AG04450 (cell line): ENCODE measurements around the gene NFIC. TPM values are rescaled to one million over a fixed set of nuclear protein-coding genes. Genes with fewer than 3 reads are reported as not detected.
A peak's percentile ranks its signal among the peaks of the same experiment; 100 is the strongest.
"Not testable (repeated sequence)": the region's sequence is repeated elsewhere in the genome, so short reads cannot be mapped to it uniquely, and the experiment has no call there.

Source experiments
- CTCF ChIA-PET: fragments of 300-600, 350-600 bp; formaldehyde crosslinking; extraction: SDS; loops from one replicate; lab custom pipeline; 2022; ENCODE audit warnings: antibody characterized with exemption, inconsistent platforms; lab: Charles Lee
- POLR2A ChIA-PET: fragments of 350-600 bp; formaldehyde crosslinking; extraction: SDS; loops from one replicate; lab custom pipeline; 2021; ENCODE audit warnings: antibody characterized with exemption, inconsistent platforms; lab: Yijun Ruan, JAX
- DNase-seq: peaks from one replicate; pipeline ENCODE4 v3.0.0-alpha.2; 2011; ENCODE audit warnings: low read depth, low spot score
- H3K27ac ChIP-seq: one replicate; pipeline ENCODE4 v1.5.1; 2012; ENCODE audit warnings: low read depth, low read length, control low read depth
- H3K27me3 ChIP-seq: one replicate; pipeline ENCODE4 v1.6.0; 2012; ENCODE audit warnings: low read length; ENCODE audit not compliant: control insufficient read depth, insufficient read depth
- H3K4me3 ChIP-seq: 2 replicates; pipeline ENCODE4 v1.5.1; 2011; ENCODE audit warnings: mild to moderate bottlenecking, low read depth, low read length, control low read depth
- H3K9me3 ChIP-seq: 2 replicates; pipeline ENCODE4 v1.5.1; 2012; ENCODE audit warnings: low read length; ENCODE audit not compliant: control insufficient read depth, insufficient read depth
- polyA plus RNA-seq: library from polyadenylated mRNA; depleted of rRNA; stranded (reverse); fragments of >200 nt; gene quantifications from 2 replicates; pipeline ENCODE4 v1.2.3, GENCODE V29; 2011
- TF ChIP-seq, protein P1 (sequence below): IDR thresholded peaks from 2 replicates; pipeline ENCODE4 v1.5.1; 2011; ENCODE audit warnings: low read depth, low read length, control low read depth, inconsistent platforms

The NFIC gene
- polyA plus RNA-seq, 1 experiment: 3.9 TPM

DNA sequence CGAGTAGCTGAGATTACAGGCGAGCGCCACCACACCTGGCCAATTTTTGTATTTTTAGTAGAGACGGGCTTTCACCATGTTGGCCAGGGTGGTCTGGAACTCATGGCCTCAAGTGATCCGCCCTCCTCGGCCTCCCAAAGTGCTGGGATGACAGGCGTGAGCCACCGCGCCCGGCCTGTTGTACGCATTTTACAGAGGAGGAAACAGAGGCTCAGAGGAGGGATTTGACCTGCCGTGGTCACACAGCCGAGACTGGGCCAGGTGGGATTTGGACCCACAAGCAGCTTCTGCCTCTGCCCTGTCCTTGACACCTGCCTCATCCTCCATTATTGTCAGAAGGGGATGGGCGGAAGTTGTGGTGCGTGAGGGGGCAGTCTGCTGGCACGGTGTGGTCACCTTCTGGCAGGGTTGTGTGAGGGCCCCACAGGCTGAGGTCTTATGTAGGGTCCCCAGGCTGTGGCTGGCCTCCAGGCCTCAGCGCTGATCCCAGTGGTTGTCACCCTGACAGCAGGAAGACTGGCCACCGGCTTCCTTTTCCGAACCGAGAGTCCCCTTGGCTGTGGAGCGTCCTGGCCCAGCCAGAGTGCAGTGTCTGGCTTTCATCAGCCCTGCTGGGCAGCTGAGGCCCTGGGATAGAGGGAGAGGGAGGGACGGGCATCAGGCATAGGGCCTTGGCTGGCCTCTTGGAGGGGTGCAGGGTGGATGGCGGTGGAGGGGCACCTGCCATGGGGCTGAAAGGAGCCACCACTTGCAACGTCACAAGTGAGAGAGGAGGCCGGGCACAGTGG, 20.3 kb downstream of the NFIC start:
- Histone ChIP-seq H3K27me3 (no peaks in the 10 kb centered on the region), H3K4me3 (no peak overlapping the region), H3K27ac (no peak overlapping the region), H3K9me3 (no peaks in the 10 kb centered on the region; the same call in 1 of the 2 replicates)
- CTCF ChIA-PET: no interaction called here
- no peak for DNase-seq
- POLR2A ChIA-PET: no interaction called here
- TF ChIP-seq, protein P1, sequence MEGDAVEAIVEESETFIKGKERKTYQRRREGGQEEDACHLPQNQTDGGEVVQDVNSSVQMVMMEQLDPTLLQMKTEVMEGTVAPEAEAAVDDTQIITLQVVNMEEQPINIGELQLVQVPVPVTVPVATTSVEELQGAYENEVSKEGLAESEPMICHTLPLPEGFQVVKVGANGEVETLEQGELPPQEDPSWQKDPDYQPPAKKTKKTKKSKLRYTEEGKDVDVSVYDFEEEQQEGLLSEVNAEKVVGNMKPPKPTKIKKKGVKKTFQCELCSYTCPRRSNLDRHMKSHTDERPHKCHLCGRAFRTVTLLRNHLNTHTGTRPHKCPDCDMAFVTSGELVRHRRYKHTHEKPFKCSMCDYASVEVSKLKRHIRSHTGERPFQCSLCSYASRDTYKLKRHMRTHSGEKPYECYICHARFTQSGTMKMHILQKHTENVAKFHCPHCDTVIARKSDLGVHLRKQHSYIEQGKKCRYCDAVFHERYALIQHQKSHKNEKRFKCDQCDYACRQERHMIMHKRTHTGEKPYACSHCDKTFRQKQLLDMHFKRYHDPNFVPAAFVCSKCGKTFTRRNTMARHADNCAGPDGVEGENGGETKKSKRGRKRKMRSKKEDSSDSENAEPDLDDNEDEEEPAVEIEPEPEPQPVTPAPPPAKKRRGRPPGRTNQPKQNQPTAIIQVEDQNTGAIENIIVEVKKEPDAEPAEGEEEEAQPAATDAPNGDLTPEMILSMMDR: no peak

DNA sequence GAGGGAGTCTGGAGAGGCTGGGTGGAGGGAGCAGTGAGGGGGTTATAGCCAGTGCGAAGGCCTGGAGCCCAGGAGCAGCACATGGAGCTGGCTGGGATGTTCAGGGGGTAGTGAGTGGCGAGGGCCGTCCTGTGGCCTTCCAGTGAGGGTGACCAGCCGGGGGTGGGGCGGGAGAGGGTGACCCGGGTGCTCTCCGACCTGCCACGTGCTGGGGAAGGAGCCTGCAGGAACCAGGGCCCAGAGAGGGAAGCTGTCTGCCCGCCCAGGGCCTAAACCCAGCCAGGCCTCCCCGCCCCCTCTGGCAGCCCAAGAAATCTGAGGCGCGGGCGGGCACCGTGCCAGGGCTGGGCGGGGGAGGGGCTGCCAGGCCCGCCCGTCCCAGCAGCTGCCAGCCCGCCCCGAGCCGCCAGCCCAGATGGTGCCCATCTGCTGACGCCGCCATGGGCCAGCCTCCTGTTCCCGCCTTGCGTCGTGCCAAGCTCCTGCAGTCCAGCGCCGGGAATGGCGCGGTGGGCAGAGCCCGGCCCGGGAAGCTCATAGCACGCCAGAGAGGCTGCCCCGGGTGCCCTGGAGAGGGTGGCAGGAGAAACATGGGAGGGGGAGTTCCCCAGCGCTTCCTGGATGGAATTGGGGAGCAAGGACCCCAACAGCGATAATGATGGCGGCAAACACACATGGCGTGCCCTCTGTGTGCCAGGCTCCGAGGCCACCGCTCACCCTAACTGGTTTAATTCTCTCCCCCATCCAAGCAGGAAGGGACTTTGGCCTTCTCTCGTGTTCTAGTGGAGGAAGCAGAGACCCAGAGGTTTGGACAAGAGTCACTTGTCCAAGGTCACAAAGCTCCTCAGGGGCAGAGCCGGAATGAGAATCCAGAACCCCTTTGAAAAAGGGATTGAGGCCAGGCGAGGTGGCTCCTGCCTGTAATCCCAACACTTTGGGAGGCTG, 21.5 kb downstream of the NFIC start:
- Histone ChIP-seq H3K27me3 (no peaks in the 10 kb centered on the region), H3K9me3 (no peaks in the 10 kb centered on the region; the same call in 1 of the 2 replicates), H3K27ac (peak overlapping the region; percentile 31), H3K4me3 (0 out of 2 replicates have a peak overlapping the region, but pooled peaks have one; percentile 13)
- ChIA-PET CTCF (interaction anchor here (1.0 kb wide), 1 partner anchor 97 kb away, joined by 3 read pairs; no protein-coding TSS in a partner anchor), POLR2A (interaction anchor here (0.5 to 1.1 kb wide), 3 partner anchors 10 to 312 kb away, joined by 3 to 5 read pairs (median 3); partner anchors contain the start of gene PIP5K1C)
- DNase-seq: no peak
- TF ChIP-seq, protein P1: no peak

DNA sequence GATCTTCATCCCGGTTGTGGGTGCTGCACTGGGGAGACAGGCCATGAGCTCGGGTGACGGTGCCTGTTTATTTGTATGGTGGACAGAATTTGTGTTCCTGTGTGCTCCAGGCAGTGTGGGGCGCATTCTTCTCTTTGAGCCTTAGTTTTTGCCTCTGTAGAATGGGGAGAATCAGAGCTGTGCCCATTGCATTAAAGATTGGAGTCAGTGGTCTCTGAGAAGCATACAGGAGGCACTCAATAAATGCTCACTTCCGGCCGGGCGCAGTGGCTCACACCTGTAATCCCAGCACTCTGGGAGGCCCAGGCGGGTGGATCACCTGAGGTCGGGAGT, 23.0 kb downstream of the NFIC start:
- Histone ChIP-seq H3K27me3 (no peaks in the 10 kb centered on the region), H3K27ac (peak overlapping the region; percentile 52), H3K9me3 (no peaks in the 10 kb centered on the region; the same call in 1 of the 2 replicates), H3K4me3 (no peak overlapping the region)
- ChIA-PET CTCF (no interaction called here), POLR2A (no interaction called here)
- TF ChIP-seq, protein P1: no peak
- DNase-seq: no peak

DNA sequence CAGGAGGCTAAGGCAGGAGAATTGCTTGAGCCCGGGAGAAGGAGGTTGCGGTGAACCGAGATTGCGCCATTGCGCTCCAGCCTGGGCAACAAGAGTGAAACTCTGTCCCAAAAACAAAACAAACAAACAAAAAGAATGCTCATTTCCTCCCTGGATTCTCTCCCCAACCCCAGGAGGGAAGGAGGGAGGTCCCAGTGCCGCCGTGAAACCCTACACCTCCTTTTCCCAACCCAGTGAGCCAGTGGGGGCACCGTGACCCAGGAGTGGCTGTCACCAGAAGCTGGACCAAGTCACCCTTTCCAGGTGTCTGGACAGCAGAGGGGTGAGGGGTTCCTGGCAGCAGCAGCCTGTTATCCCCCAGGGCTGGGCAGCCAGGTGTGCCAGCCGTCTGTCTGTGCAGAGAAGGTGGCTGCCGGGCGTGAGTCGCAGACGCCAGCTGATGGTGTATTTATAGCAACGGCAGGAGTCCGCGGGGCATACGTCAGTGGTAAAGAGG, 23.5 kb downstream of the NFIC start:
- Histone ChIP-seq H3K27ac (peak overlapping the region; percentile 31), H3K4me3 (no peak overlapping the region), H3K27me3 (no peaks in the 10 kb centered on the region), H3K9me3 (no peaks in the 10 kb centered on the region; the same call in 1 of the 2 replicates)
- ChIA-PET CTCF (no interaction called here), POLR2A (no interaction called here)
- DNase-seq: no peak
- TF ChIP-seq, protein P1: no peak

DNA sequence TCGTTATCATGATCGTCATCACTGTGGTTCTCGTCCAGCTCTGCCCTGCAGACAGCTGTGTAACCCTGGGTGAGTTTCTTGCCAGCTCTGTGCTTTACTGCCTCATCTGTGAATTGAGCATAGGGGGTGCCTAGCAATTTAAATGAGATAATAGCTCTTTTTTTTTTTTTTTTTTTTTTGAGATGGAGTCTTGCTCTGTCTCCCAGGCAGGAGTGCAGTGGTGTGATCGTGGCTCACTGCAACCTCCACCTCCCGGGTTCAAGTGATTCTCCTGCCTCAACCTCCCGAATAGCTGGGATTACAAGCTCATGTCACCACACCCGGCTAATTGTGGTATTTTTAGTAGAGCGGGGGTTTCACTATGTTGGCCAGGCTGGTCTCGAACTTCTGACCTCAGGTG, 25.5 kb downstream of the NFIC start:
- POLR2A ChIA-PET: interaction anchor here (0.6 to 0.7 kb wide), 2 partner anchors 9 to 98 kb away, joined by 4 to 5 read pairs; no protein-coding TSS in a partner anchor
- H3K27ac ChIP-seq, DNase-seq, H3K4me3 ChIP-seq, H3K27me3 ChIP-seq, H3K9me3 ChIP-seq, CTCF ChIA-PET: not testable (repeated sequence)
